H9 (cell line): ENCODE results near the gene PPARGC1A. TPM values are rescaled to one million over a fixed set of nuclear protein-coding genes. Genes with fewer than 3 reads are reported as not detected.

Experiments used
- DNase-seq: peaks from one replicate; pipeline ENCODE4 v3.0.0-alpha.2; 2017
- H2AFZ ChIP-seq: one replicate; pipeline ENCODE4 v1.6.1; 2013; ENCODE audit warnings: mild to moderate bottlenecking, low read length, control low read depth, moderate library complexity
- H2AK5ac ChIP-seq: 2 replicates; pipeline ENCODE4 v1.6.1; 2013; ENCODE audit warnings: low read length, control low read depth, mixed read lengths; ENCODE audit not compliant: insufficient read length
- H2BK120ac ChIP-seq: one replicate; pipeline ENCODE4 v1.6.1; 2013; ENCODE audit warnings: low read depth, mild to moderate bottlenecking, low read length, control low read depth, inconsistent platforms; ENCODE audit not compliant: poor library complexity, severe bottlenecking
- H2BK12ac ChIP-seq: 2 replicates; pipeline ENCODE4 v1.6.1; 2013; ENCODE audit warnings: low read length, control low read depth, mixed read lengths, low read depth; ENCODE audit not compliant: insufficient read length
- H2BK15ac ChIP-seq: 2 replicates; pipeline ENCODE4 v1.6.1; 2013; ENCODE audit warnings: low read depth, low read length, control low read depth
- H2BK20ac ChIP-seq: one replicate; pipeline ENCODE4 v1.6.1; 2013; ENCODE audit warnings: low read depth, mild to moderate bottlenecking, low read length, control low read depth, inconsistent platforms; ENCODE audit not compliant: poor library complexity, severe bottlenecking
- H2BK5ac ChIP-seq: 2 replicates; pipeline ENCODE4 v1.6.1; 2013; ENCODE audit warnings: low read length, control low read depth, mixed read lengths; ENCODE audit not compliant: insufficient read length
- H3K14ac ChIP-seq: 2 replicates; pipeline ENCODE4 v1.6.1; 2013; ENCODE audit warnings: low read length, control low read depth; ENCODE audit not compliant: insufficient read depth
- H3K18ac ChIP-seq: 2 replicates; pipeline ENCODE4 v1.6.1; 2013; ENCODE audit warnings: low read depth, mild to moderate bottlenecking, mixed read lengths, low read length, control low read depth; ENCODE audit not compliant: insufficient read length
- H3K23ac ChIP-seq: 2 replicates; pipeline ENCODE4 v1.6.1; 2013; ENCODE audit warnings: low read length, control low read depth, mixed read lengths, low read depth; ENCODE audit not compliant: insufficient read length
- H3K23me2 ChIP-seq: 2 replicates; pipeline ENCODE4 v1.6.1; 2013; ENCODE audit warnings: low read depth, mild to moderate bottlenecking, mixed read lengths, low read length, control low read depth; ENCODE audit not compliant: insufficient read length, poor library complexity, severe bottlenecking
- H3K27ac ChIP-seq: 2 replicates; pipeline ENCODE4 v1.5.1; 2013; ENCODE audit warnings: low read length, control low read depth, mixed read lengths, low read depth; ENCODE audit not compliant: insufficient read length
- H3K27me3 ChIP-seq: 2 replicates; pipeline ENCODE4 v1.6.1; 2013; ENCODE audit warnings: low read length, control low read depth, inconsistent platforms; ENCODE audit not compliant: insufficient read depth
- H3K4ac ChIP-seq: 2 replicates; pipeline ENCODE4 v1.6.1; 2013; ENCODE audit warnings: low read depth, mild to moderate bottlenecking, control low read depth, inconsistent platforms, low read length, moderate library complexity
- H3K4me1 ChIP-seq: 2 replicates; pipeline ENCODE4 v1.6.1; 2013; ENCODE audit warnings: low read length, control low read depth, inconsistent platforms; ENCODE audit not compliant: insufficient read depth
- H3K4me2 ChIP-seq: 2 replicates; pipeline ENCODE4 v1.6.1; 2013; ENCODE audit warnings: low read length, control low read depth, mixed read lengths; ENCODE audit not compliant: insufficient read length, insufficient read depth
- H3K56ac ChIP-seq: 2 replicates; pipeline ENCODE4 v1.6.1; 2013; ENCODE audit warnings: low read depth, mild to moderate bottlenecking, mixed read lengths, low read length, control low read depth; ENCODE audit not compliant: insufficient read length
- H3K79me1 ChIP-seq: 2 replicates; pipeline ENCODE4 v1.6.1; 2013; ENCODE audit warnings: low read depth, mild to moderate bottlenecking, moderate library complexity, low read length, control low read depth, inconsistent platforms; ENCODE audit not compliant: insufficient read depth, poor library complexity, severe bottlenecking
- H3K79me2 ChIP-seq: 2 replicates; pipeline ENCODE4 v1.6.1; 2013; ENCODE audit warnings: low read length, control low read depth, inconsistent platforms; ENCODE audit not compliant: insufficient read depth
- H3K9ac ChIP-seq: 2 replicates; pipeline ENCODE4 v1.6.1; 2013; ENCODE audit warnings: low read length, control low read depth, mixed read lengths; ENCODE audit not compliant: insufficient read length; ENCODE audit errors: extremely low read depth
- H3K9me3 ChIP-seq: one replicate; pipeline ENCODE4 v1.6.1; 2013; ENCODE audit warnings: low read depth, low read length, inconsistent platforms; ENCODE audit not compliant: control insufficient read depth
- H3T11ph ChIP-seq: one replicate; pipeline ENCODE4 v1.6.1; 2013; ENCODE audit warnings: mild to moderate bottlenecking, low read length, control low read depth, inconsistent platforms
- H4K20me1 ChIP-seq: one replicate; pipeline ENCODE4 v1.6.1; 2013; ENCODE audit not compliant: control insufficient read depth, insufficient read length, insufficient read depth
- H4K5ac ChIP-seq: 2 replicates; pipeline ENCODE4 v1.6.1; 2013; ENCODE audit warnings: low read depth, mild to moderate bottlenecking, mixed read lengths, low read length, control low read depth; ENCODE audit not compliant: insufficient read length
- H4K8ac ChIP-seq: replicated peaks from 2 replicates; pipeline ENCODE4 v1.6.1; 2013; ENCODE audit warnings: low read length, control low read depth, mixed read lengths, low read depth; ENCODE audit not compliant: insufficient read length
- H4K91ac ChIP-seq: 2 replicates; pipeline ENCODE4 v1.6.1; 2013; ENCODE audit warnings: low read depth, mild to moderate bottlenecking, moderate library complexity, mixed read lengths, low read length, control low read depth; ENCODE audit not compliant: insufficient read length
- H3K27ac Mint-ChIP-seq, 3 experiments: 2 replicates in 2 of 3; 3 replicates in 1 of 3; pipeline ENCODE4 v1.8.0; 2020 to 2021; ENCODE audit warnings: mixed read lengths in 3 of 3, mild to moderate bottlenecking in 1 of 3, moderate library complexity in 1 of 3
- H3K27me3 Mint-ChIP-seq: 2 replicates; pipeline ENCODE4 v1.8.0; 2021; ENCODE audit warnings: low read depth, mild to moderate bottlenecking, moderate library complexity, mixed read lengths
- H3K36me3 Mint-ChIP-seq, 3 experiments: 2 replicates in 2 of 3; 3 replicates in 1 of 3; pipeline ENCODE4 v1.8.0; 2020 to 2021; ENCODE audit warnings: low read depth in 3 of 3, mixed read lengths in 3 of 3; ENCODE audit not compliant: insufficient read depth in 1 of 3
- H3K4me1 Mint-ChIP-seq, 2 experiments: 2 replicates each; pipeline ENCODE4 v1.8.0; 2020; ENCODE audit warnings: mixed read lengths in 2 of 2
- H3K4me3 Mint-ChIP-seq, 2 experiments: 2 replicates in 1 of 2; 3 replicates in 1 of 2; pipeline ENCODE4 v1.8.0; 2020 to 2021; ENCODE audit warnings: mild to moderate bottlenecking in 2 of 2, mixed read lengths in 2 of 2, moderate library complexity in 1 of 2
- H3K9me3 Mint-ChIP-seq, 2 experiments: 2 replicates in 1 of 2; 3 replicates in 1 of 2; pipeline ENCODE4 v1.8.0; 2020; ENCODE audit warnings: mild to moderate bottlenecking in 2 of 2, mixed read lengths in 2 of 2, moderate library complexity in 1 of 2
- CTCF ChIP-seq: fragments of 200-600 bp; sonication (generic); conservative IDR thresholded peaks from 3 replicates; pipeline ENCODE4 v1.8.0; 2021; ENCODE audit warnings: antibody characterized with exemption, mild to moderate bottlenecking
- WGBS: extraction: QIAGEN DNeasy Blood & Tissue Kit; methylation state at CpG from one replicate; pipeline ENCODE4 v1.1.7; 2013; ENCODE audit warnings: missing lambda C conversion rate, low lambda C conversion rate, mixed read lengths; ENCODE audit not compliant: insufficient read length; ENCODE audit errors: extremely low coverage; 5-methylcytosine and 5-hydroxymethylcytosine counted together
- total RNA-seq: library from RNA; stranded (reverse); gene quantifications from 2 replicates; pipeline ENCODE4 v1.2.1, GENCODE V29; 2021

PPARGC1A gene
- total RNA-seq, 1 experiment from 2014 or later, result 1.7 TPM

- no peak overlapping the region for H3K9ac ChIP-seq
- H3K79me1 ChIP-seq, result no peaks in the 10 kb centered on the region
- no peak overlapping the region for H3K4me2 ChIP-seq
- no peaks in the 10 kb centered on the region for H3K27me3 ChIP-seq
- no peak overlapping the region for H3K56ac ChIP-seq
- H3K23me2 ChIP-seq, result no peaks in the 10 kb centered on the region
- H3K9me3 ChIP-seq, result no peaks in the 10 kb centered on the region
- no peak overlapping the region for H2BK5ac ChIP-seq
- H3K18ac ChIP-seq, result no peak overlapping the region
- H2AFZ ChIP-seq, result no peak overlapping the region
- no peaks in the 10 kb centered on the region for H3K79me2 ChIP-seq
- no peak overlapping the region for H3K14ac ChIP-seq
- no peak overlapping the region for H3T11ph ChIP-seq
- H4K8ac ChIP-seq, result no peak overlapping the region
- no peak overlapping the region for H2BK20ac ChIP-seq
- no peak overlapping the region for H3K27ac Mint-ChIP-seq
- no peak overlapping the region for H2BK12ac ChIP-seq
- no peaks in the 10 kb centered on the region for H3K36me3 Mint-ChIP-seq
- no peak overlapping the region for H2BK15ac ChIP-seq
- TF ChIP-seq CTCF, result no peak
- H2AK5ac ChIP-seq, result no peak overlapping the region
- H4K5ac ChIP-seq, result no peak overlapping the region
- no peaks in the 10 kb centered on the region for H3K27me3 Mint-ChIP-seq
- no peaks in the 10 kb centered on the region for H3K9me3 Mint-ChIP-seq
- H3K4me3 Mint-ChIP-seq, result no peak overlapping the region
- no CpG with 5 or more reads among the region's 2 CpGs for WGBS
- no peak for DNase-seq
- no peaks in the 10 kb centered on the region; the same call in 1 of the 2 replicates for H3K4me1 ChIP-seq
- peaks cover 5 to 7% of the 10 kb centered on the region in 2 experiments; a peak in 2 of 4 replicates for H3K4me1 Mint-ChIP-seq
- H3K4ac ChIP-seq, result no peak overlapping the region
- H2BK120ac ChIP-seq, result no peak overlapping the region
- no peak overlapping the region for H3K23ac ChIP-seq
- no peak overlapping the region for H3K27ac ChIP-seq
- H4K20me1 ChIP-seq, result no peaks in the 10 kb centered on the region
- no peak overlapping the region for H4K91ac ChIP-seq
These were observed 123.5 kb downstream of the PPARGC1A start for GRCh38 chr4:23766344-23766743.
